ENCODE measurements around the gene NFE2L3. TPM values are rescaled to one million over a fixed set of nuclear protein-coding genes. Genes with fewer than 3 reads are reported as not detected.

Gene NFE2L3
- total RNA-seq, 1 donor from 2014 or later = 42.1 TPM

DNA sequence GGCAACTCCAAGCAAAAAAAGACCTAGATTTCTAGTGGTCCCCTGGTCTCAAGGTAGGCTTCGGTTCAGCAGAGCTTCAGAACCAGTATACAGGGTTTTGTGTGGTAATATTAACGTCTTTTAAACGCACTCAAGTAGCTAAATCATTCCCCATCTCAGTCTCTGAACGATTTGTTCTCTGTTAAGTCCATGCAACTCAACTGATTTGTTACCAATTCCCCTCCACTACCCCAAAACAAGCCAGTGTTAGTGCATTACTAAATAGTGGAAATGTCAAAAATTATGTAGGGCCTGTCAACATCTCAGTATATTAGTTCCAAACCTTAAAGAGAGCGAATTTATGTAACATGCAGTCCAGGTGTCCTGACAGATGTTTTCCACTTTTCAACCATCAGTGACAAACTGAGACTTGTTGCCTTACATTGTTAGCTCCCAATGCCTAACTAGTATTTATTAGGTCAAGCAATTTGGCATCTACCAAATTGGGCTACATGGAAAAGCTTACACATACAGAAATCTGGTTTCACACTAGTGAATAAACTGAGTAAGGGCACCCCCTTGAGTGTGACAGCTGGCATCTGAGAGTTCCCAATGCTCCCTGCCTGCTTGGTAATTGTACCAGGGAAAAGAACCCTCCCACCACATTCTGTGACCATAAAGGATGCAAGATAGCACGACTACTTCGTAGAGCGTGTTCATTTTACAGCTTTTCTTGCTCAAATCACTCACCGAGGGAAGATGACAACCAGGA, 36.4 kb downstream of the NFE2L3 start:
- no peak for DNase-seq
- peaks cover 4% of the 10 kb centered on the region for H3K27me3 Mint-ChIP-seq (ENCODE audit: unreplicated experiment)
- H3K4me1 Mint-ChIP-seq (ENCODE audit: low read depth, unreplicated experiment) = peaks cover 4% of the 10 kb centered on the region
- H3K27ac Mint-ChIP-seq (ENCODE audit: unreplicated experiment) = peak overlapping the region; percentile 76
- TF ChIP-seq, protein P1, sequence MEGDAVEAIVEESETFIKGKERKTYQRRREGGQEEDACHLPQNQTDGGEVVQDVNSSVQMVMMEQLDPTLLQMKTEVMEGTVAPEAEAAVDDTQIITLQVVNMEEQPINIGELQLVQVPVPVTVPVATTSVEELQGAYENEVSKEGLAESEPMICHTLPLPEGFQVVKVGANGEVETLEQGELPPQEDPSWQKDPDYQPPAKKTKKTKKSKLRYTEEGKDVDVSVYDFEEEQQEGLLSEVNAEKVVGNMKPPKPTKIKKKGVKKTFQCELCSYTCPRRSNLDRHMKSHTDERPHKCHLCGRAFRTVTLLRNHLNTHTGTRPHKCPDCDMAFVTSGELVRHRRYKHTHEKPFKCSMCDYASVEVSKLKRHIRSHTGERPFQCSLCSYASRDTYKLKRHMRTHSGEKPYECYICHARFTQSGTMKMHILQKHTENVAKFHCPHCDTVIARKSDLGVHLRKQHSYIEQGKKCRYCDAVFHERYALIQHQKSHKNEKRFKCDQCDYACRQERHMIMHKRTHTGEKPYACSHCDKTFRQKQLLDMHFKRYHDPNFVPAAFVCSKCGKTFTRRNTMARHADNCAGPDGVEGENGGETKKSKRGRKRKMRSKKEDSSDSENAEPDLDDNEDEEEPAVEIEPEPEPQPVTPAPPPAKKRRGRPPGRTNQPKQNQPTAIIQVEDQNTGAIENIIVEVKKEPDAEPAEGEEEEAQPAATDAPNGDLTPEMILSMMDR (IDR thresholded peaks at IDR 0.05; ENCODE audit: partially characterized antibody, unreplicated experiment) = no peak
- peaks cover 6% of the 10 kb centered on the region for H3K9me3 Mint-ChIP-seq (ENCODE audit: unreplicated experiment)
- H3K4me3 Mint-ChIP-seq (ENCODE audit: unreplicated experiment) = no peak overlapping the region
- peaks cover 5% of the 10 kb centered on the region for H3K36me3 Mint-ChIP-seq (ENCODE audit: unreplicated experiment)

DNA sequence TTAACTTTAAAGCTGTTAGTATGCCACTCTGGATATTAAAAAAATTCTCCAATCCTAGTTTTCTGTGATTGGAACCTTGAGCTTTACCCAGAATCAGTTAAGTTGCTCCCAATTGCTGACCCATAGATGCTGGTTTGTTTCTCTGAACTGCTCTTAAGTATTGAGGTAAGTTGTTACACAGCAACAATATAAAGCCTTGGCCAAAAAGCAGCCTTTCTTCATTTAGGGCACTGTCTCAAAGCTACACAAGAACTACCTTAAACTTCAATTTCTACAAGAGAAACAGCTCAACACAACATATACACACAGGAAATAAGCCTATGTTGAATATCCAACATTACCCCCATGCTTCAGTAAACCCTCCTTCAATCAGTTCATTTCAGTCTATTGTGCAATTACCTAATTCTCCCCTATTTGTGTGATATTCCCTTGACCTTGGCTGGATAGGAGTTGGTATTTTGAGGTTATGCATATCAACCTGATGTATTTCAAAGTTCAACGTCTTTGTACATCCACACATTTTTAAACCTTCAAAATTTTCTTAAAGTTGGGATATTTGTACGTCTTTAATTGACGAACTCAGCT, 37.1 kb downstream of the NFE2L3 start:
- TF ChIP-seq, protein P1 (IDR thresholded peaks at IDR 0.05; ENCODE audit: partially characterized antibody, unreplicated experiment) = no peak
- Mint-ChIP-seq H3K4me1 (ENCODE audit: low read depth, unreplicated experiment) (peaks cover 7% of the 10 kb centered on the region), H3K4me3 (ENCODE audit: unreplicated experiment) (no peak overlapping the region), H3K27me3 (ENCODE audit: unreplicated experiment) (peaks cover 4% of the 10 kb centered on the region), H3K9me3 (ENCODE audit: unreplicated experiment) (peaks cover 6% of the 10 kb centered on the region), H3K36me3 (ENCODE audit: unreplicated experiment) (peaks cover 5% of the 10 kb centered on the region), H3K27ac (ENCODE audit: unreplicated experiment) (no peak overlapping the region)
- no peak for DNase-seq

DNA sequence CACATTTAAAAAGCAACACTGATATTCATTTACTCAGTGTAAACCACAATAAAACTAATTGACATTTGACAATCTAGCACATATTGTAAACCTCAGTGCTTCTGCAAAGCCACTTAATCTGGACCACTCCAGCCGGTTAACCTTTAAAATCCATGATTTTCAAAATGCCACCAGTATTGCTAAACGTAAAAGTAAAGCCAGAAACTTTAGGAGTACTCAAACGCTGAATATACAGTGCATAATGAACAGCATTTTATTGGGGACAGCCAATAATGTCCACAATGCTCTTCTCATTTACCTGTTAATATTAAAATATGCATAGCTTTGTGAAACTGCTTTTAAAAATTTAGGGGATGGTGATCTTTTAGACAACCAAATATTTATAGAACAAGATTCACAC, 37.7 kb downstream of the NFE2L3 start:
- Mint-ChIP-seq H3K27ac (ENCODE audit: unreplicated experiment) (no peak overlapping the region), H3K4me1 (ENCODE audit: low read depth, unreplicated experiment) (peaks cover 7% of the 10 kb centered on the region), H3K36me3 (ENCODE audit: unreplicated experiment) (peaks cover 5% of the 10 kb centered on the region), H3K9me3 (ENCODE audit: unreplicated experiment) (peaks cover 4% of the 10 kb centered on the region), H3K4me3 (ENCODE audit: unreplicated experiment) (no peak overlapping the region), H3K27me3 (ENCODE audit: unreplicated experiment) (peaks cover 4% of the 10 kb centered on the region)
- DNase-seq = no peak
- TF ChIP-seq, protein P1 (IDR thresholded peaks at IDR 0.05; ENCODE audit: partially characterized antibody, unreplicated experiment) = no peak

DNA sequence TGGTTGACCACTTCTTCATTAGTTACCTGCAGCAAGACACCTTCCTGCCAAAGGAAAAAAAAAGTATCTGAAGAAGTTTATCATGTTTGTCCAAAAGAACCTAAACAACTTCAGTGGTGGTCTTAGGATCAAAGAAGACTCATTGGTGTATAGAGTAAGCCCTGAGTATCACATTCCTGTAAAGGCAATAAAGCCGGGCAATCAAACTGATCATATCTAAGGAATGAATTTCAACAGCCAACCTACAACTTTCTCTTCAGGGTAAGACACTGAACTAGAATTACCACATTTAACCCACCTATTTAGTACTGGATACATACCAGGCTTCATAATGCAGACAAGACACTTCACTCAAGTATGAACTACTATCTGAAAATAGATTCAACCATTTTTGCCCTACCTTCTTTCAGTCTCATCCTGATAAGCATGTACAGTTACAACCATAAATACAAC, 38.4 kb downstream of the NFE2L3 start:
- peaks cover 5% of the 10 kb centered on the region for H3K36me3 Mint-ChIP-seq (ENCODE audit: unreplicated experiment)
- peaks cover 4% of the 10 kb centered on the region for H3K27me3 Mint-ChIP-seq (ENCODE audit: unreplicated experiment)
- no peak for DNase-seq
- H3K4me3 Mint-ChIP-seq (ENCODE audit: unreplicated experiment) = no peak overlapping the region
- H3K27ac Mint-ChIP-seq (ENCODE audit: unreplicated experiment) = peak overlapping the region; percentile 5
- TF ChIP-seq, protein P1 (IDR thresholded peaks at IDR 0.05; ENCODE audit: partially characterized antibody, unreplicated experiment) = no peak
- peaks cover 7% of the 10 kb centered on the region for H3K4me1 Mint-ChIP-seq (ENCODE audit: low read depth, unreplicated experiment)
- H3K9me3 Mint-ChIP-seq (ENCODE audit: unreplicated experiment) = peaks cover 4% of the 10 kb centered on the region
